Effector memory CD4-positive, alpha-beta T cell (primary cell): ENCODE data around the gene SPTB.

Source experiments
- DNase-seq, 3 donors: peaks; one replicate each; pipeline ENCODE4 v3.0.0-alpha.2; 2020
- H3K27ac ChIP-seq: 2 replicates; pipeline ENCODE4 v1.7.0; 2013; ENCODE audit warnings: mild to moderate bottlenecking, low read length, moderate library complexity; ENCODE audit not compliant: insufficient read depth, poor library complexity, severe bottlenecking
- H3K27me3 ChIP-seq: replicated peaks from 2 replicates; pipeline ENCODE4 v1.7.0; 2013; ENCODE audit warnings: mild to moderate bottlenecking, low read length; ENCODE audit not compliant: insufficient read depth, control insufficient read depth, poor library complexity, severe bottlenecking
- H3K36me3 ChIP-seq: 2 replicates; pipeline ENCODE4 v1.7.0; 2013; ENCODE audit warnings: mild to moderate bottlenecking, low read length, moderate library complexity; ENCODE audit not compliant: control insufficient read depth, insufficient read depth
- H3K4me1 ChIP-seq: 2 replicates; pipeline ENCODE4 v1.7.0; 2013; ENCODE audit warnings: low read length, mild to moderate bottlenecking; ENCODE audit not compliant: control insufficient read depth, insufficient read depth, poor library complexity, severe bottlenecking
- H3K4me3 ChIP-seq: 2 replicates; pipeline ENCODE4 v1.7.0; 2013; ENCODE audit warnings: low read length, low read depth, mild to moderate bottlenecking; ENCODE audit not compliant: insufficient read depth, poor library complexity, severe bottlenecking
- H3K9me3 ChIP-seq: 2 replicates; pipeline ENCODE4 v1.7.0; 2013; ENCODE audit warnings: mild to moderate bottlenecking, low read length, moderate library complexity; ENCODE audit not compliant: control insufficient read depth

Gene SPTB

GRCh38 chr14:64843548-64843947 is 36.2 kb downstream of the SPTB start:
- Histone ChIP-seq H3K9me3 (no peaks in the 10 kb centered on the region), H3K36me3 (no peaks in the 10 kb centered on the region), H3K27ac (no peak overlapping the region), H3K4me3 (no peak overlapping the region), H3K27me3 (peaks cover 7% of the 10 kb centered on the region), H3K4me1 (no peaks in the 10 kb centered on the region)
- no peak for DNase-seq

- Histone ChIP-seq H3K27ac (no peak overlapping the region), H3K9me3 (no peaks in the 10 kb centered on the region), H3K4me1 (no peaks in the 10 kb centered on the region), H3K36me3 (no peaks in the 10 kb centered on the region), H3K27me3 (peaks cover 7% of the 10 kb centered on the region), H3K4me3 (no peak overlapping the region)
- no peak for DNase-seq
Measured at GRCh38 chr14:64841772-64842750, 37.6 kb downstream of the SPTB start.

DNA sequence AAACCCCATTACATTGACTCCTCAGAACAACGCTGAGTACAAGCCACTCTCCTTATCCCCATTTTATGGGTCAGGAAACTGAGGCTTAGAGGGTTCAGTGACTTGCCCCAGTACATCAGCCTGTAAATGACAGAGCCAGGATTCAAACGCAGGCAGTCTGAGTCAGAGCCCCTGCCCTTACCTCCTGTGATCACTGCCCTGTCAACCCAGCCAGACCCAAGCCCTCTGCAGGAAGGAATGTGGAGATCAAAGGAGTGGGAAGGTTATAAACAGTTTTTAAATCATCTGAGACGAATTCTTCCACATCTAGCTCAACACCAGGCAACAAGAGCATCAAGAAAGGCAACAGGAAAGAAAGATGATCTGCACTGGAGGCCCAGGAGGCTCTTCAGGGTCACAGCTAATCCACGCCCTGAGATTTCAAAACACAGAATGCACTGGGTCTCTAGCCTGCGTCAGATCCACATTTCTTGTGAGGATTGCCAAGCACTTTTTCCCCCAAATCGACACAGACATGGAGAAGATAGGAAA is 38.5 kb downstream of the SPTB start:
- Histone ChIP-seq H3K27ac (no peak overlapping the region), H3K27me3 (peaks cover 10% of the 10 kb centered on the region), H3K9me3 (no peaks in the 10 kb centered on the region), H3K36me3 (no peaks in the 10 kb centered on the region), H3K4me1 (no peaks in the 10 kb centered on the region), H3K4me3 (no peak overlapping the region)
- DNase-seq: no peak

DNA sequence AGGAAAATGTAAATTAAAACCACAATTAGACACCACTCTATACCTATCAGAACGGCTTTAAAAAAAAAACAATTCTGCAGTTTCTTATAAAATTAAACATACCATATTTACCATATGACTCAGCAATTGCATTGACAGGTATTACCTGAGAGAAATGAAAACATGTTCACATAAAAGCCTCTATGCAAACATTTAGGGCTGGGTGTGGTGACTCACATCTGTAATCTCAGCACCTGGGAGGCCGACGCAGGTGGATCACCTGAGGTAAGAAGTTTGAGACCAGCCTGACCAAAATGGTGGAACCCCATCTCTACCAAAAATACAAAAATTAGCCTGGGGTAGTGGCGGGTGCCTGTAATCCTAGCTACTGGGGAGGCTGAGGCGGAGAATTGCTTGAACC is 41.1 kb downstream of the SPTB start:
- no peak for DNase-seq
- no peaks in the 10 kb centered on the region for H3K4me1 ChIP-seq
- no peaks in the 10 kb centered on the region for H3K9me3 ChIP-seq
- H3K27me3 ChIP-seq: peaks cover 11% of the 10 kb centered on the region
- no peak overlapping the region for H3K4me3 ChIP-seq
- H3K36me3 ChIP-seq: no peaks in the 10 kb centered on the region
- no peak overlapping the region for H3K27ac ChIP-seq

- Histone ChIP-seq H3K4me3 (no peak overlapping the region), H3K36me3 (no peaks in the 10 kb centered on the region), H3K27me3 (peaks cover 8% of the 10 kb centered on the region), H3K27ac (no peak overlapping the region), H3K9me3 (no peaks in the 10 kb centered on the region), H3K4me1 (no peaks in the 10 kb centered on the region)
- no peak for DNase-seq
Measured at GRCh38 chr14:64835431-64835830, 44.3 kb downstream of the SPTB start.

DNA sequence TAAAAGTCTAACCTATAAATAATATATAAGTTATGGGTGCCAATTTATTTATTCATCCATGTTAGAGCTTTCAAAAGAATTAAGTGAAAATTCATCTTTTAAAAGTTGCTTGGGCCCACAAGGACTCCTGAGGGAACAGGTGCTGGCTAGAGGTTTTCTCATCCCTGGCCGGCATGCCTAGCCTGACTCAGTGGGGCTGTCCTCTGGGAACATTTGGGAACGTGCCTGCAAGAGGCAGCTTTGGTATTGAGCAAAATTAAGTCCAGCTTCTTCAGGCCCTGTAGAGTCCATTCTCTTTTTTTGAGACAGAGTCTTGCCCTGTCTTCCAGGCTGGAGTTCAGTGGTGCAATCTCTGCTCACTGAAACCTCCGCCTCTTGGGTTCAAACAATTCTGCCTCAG is 44.7 kb downstream of the SPTB start:
- Histone ChIP-seq H3K4me1 (no peaks in the 10 kb centered on the region), H3K36me3 (no peaks in the 10 kb centered on the region), H3K27me3 (peaks cover 8% of the 10 kb centered on the region), H3K27ac (no peak overlapping the region), H3K4me3 (no peak overlapping the region), H3K9me3 (no peaks in the 10 kb centered on the region)
- no peak for DNase-seq

GRCh38 chr14:64831419-64831818 is 48.3 kb downstream of the SPTB start:
- H3K9me3 ChIP-seq: no peaks in the 10 kb centered on the region
- DNase-seq: no peak
- H3K4me1 ChIP-seq: no peaks in the 10 kb centered on the region
- H3K36me3 ChIP-seq: no peaks in the 10 kb centered on the region
- H3K27ac ChIP-seq: no peak overlapping the region
- no peak overlapping the region for H3K4me3 ChIP-seq
- peaks cover 4% of the 10 kb centered on the region for H3K27me3 ChIP-seq

GRCh38 chr14:64830961-64831360 is 48.7 kb downstream of the SPTB start:
- Histone ChIP-seq H3K4me3 (no peak overlapping the region), H3K27me3 (peaks cover 4% of the 10 kb centered on the region), H3K9me3 (no peaks in the 10 kb centered on the region), H3K4me1 (no peaks in the 10 kb centered on the region), H3K36me3 (no peaks in the 10 kb centered on the region), H3K27ac (no peak overlapping the region)
- no peak for DNase-seq

- DNase-seq: no peak
- H3K9me3 ChIP-seq: no peaks in the 10 kb centered on the region
- no peaks in the 10 kb centered on the region for H3K36me3 ChIP-seq
- H3K27ac ChIP-seq: no peak overlapping the region
- H3K27me3 ChIP-seq: peaks cover 5% of the 10 kb centered on the region
- H3K4me3 ChIP-seq: no peak overlapping the region
- H3K4me1 ChIP-seq: peaks cover 3% of the 10 kb centered on the region
Measured at GRCh38 chr14:64828071-64828470, 51.6 kb downstream of the SPTB start.

DNA sequence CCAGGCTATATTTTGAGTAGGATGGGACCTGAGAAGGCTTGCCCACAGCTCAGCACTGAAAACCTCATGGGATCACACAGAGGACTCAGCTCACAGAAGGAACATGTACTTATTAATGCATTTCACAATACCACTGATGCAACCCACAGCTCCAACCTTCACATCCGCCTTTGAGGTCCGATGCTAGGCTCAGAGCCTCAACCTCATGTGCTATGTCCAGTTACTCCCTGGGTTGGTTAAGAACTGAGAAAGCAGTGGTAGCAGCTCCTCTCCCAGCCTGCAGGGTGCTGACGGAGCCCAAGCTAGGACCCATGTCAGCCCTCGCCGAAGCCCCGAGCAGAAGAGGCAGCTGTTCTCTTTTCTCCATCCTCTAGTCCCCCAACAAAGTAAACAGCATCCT is 52.9 kb downstream of the SPTB start:
- Histone ChIP-seq H3K27me3 (peaks cover 5% of the 10 kb centered on the region), H3K4me3 (no peak overlapping the region), H3K36me3 (no peaks in the 10 kb centered on the region), H3K27ac (no peak overlapping the region), H3K9me3 (no peaks in the 10 kb centered on the region), H3K4me1 (peaks cover 3% of the 10 kb centered on the region)
- DNase-seq: no peak
